CD8-positive, alpha-beta memory T cell (primary cell): ENCODE data around the gene NCAPD2. TPM values are rescaled to one million over a fixed set of nuclear protein-coding genes. Genes with fewer than 3 reads are reported as not detected.

Source experiments
- CTCF ChIA-PET: fragments of 350-600 bp; sonication (Branson Sonifier 250); formaldehyde crosslinking; loops from one replicate; lab custom pipeline; 2021; ENCODE audit warnings: antibody characterized with exemption; lab: Charles Lee
- POLR2A ChIA-PET: fragments of 350-600 bp; sonication (Branson Sonifier 250); formaldehyde crosslinking; loops from one replicate; lab custom pipeline; 2021; ENCODE audit warnings: antibody characterized with exemption; lab: Charles Lee
- DNase-seq, 5 donors: peaks; one replicate each; pipeline versions ENCODE4 v3.0.0 to v3.0.0-alpha.2; 2020 to 2022; ENCODE audit warnings: mixed read lengths in 1 of 5
- H3K27ac ChIP-seq: one replicate; pipeline ENCODE4 v1.7.0; 2013; ENCODE audit warnings: low read depth, mild to moderate bottlenecking, low read length, moderate library complexity
- H3K27me3 ChIP-seq: 2 replicates; pipeline ENCODE4 v1.7.0; 2013; ENCODE audit warnings: low read length, mild to moderate bottlenecking; ENCODE audit not compliant: insufficient read depth, poor library complexity, severe bottlenecking
- H3K36me3 ChIP-seq: 2 replicates; pipeline ENCODE4 v1.7.0; 2013; ENCODE audit warnings: mild to moderate bottlenecking, low read length, moderate library complexity; ENCODE audit not compliant: insufficient read depth
- H3K4me1 ChIP-seq: 2 replicates; pipeline ENCODE4 v1.7.0; 2013; ENCODE audit warnings: mild to moderate bottlenecking, low read length, moderate library complexity; ENCODE audit not compliant: insufficient read depth
- H3K4me3 ChIP-seq: 2 replicates; pipeline ENCODE4 v1.7.0; 2013; ENCODE audit warnings: mild to moderate bottlenecking, low read length
- H3K9me3 ChIP-seq: 2 replicates; pipeline ENCODE4 v1.7.0; 2013; ENCODE audit warnings: mild to moderate bottlenecking, low read length
- H3K27ac Mint-ChIP-seq, 8 donors: one replicate each; pipeline ENCODE4 v1.8.0; 2020 to 2021; ENCODE audit warnings: mixed read lengths in 8 of 8, mild to moderate bottlenecking in 6 of 8, inconsistent platforms in 3 of 8, moderate library complexity in 3 of 8
- H3K27me3 Mint-ChIP-seq, 2 donors: one replicate each; pipeline ENCODE4 v1.8.0; 2020 to 2021; ENCODE audit warnings: mixed read lengths in 2 of 2, mild to moderate bottlenecking in 1 of 2, moderate library complexity in 1 of 2
- H3K36me3 Mint-ChIP-seq, 3 donors: one replicate each; pipeline ENCODE4 v1.8.0; 2020 to 2021; ENCODE audit warnings: mixed read lengths in 3 of 3, inconsistent platforms in 1 of 3, mild to moderate bottlenecking in 1 of 3
- H3K4me1 Mint-ChIP-seq, 3 donors: one replicate each; pipeline ENCODE4 v1.8.0; 2020 to 2021; ENCODE audit warnings: mixed read lengths in 3 of 3, inconsistent platforms in 1 of 3, mild to moderate bottlenecking in 1 of 3
- H3K4me3 Mint-ChIP-seq, 7 donors: one replicate each; pipeline ENCODE4 v1.8.0; 2020 to 2021; ENCODE audit warnings: mixed read lengths in 7 of 7, mild to moderate bottlenecking in 6 of 7, moderate library complexity in 4 of 7, inconsistent platforms in 2 of 7
- H3K9me3 Mint-ChIP-seq, 5 donors: one replicate each; pipeline ENCODE4 v1.8.0; 2020 to 2022; ENCODE audit warnings: mixed read lengths in 5 of 5, mild to moderate bottlenecking in 3 of 5, moderate library complexity in 2 of 5, inconsistent platforms in 1 of 5
- polyA plus RNA-seq: library from polyadenylated mRNA; unstranded; fragments of 300-500 nt; fragmentation: Illumina TruSeq; gene quantifications from one replicate; pipeline ENCODE4 v1.2.3, GENCODE V29; 2021
- total RNA-seq, 2 experiments: library from RNA; stranded (reverse); gene quantifications; one replicate each; pipeline ENCODE4 v1.2.3, GENCODE V29; 2021

The NCAPD2 gene
- total and polyA plus RNA-seq, 3 experiments from 2014 or later, result 29.8 to 97.5 (median 96.5) TPM

DNA sequence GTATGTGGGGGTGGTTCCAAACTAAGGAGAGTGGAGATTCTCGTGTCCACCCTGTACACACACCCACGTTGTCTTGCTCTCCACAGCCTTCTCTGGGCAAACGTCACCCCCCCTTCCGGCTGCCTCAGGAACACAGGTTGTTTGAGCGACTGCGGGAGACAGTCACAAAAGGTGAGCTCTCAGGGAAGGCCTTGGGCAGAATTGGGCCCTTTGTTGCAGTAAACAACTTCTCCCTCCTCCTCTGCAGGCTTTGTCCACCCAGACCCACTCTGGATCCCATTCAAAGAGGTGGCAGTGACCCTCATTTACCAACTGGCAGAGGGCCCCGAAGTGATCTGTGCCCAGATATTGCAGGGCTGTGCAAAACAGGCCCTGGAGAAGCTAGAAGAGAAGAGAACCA lies 32.3 kb downstream of the NCAPD2 start:
- peaks cover 79% of the 10 kb centered on the region for H3K36me3 ChIP-seq
- no peaks in the 10 kb centered on the region for H3K27me3 ChIP-seq
- Mint-ChIP-seq H3K36me3 (peaks cover 8 to 96% (median 35%) of the 10 kb centered on the region in 3 donors), H3K9me3 (no peaks in the 10 kb centered on the region), H3K27me3 (no peaks in the 10 kb centered on the region), H3K4me1 (peaks cover 0 to 3% (median 0%) of the 10 kb centered on the region in 3 donors), H3K27ac (peak overlapping the region in 2 of 8 donors; percentile 32 to 40), H3K4me3 (no peak overlapping the region)
- H3K27ac ChIP-seq, result no peak overlapping the region
- ChIA-PET CTCF (no interaction called here), POLR2A (no interaction called here)
- no peak for DNase-seq
- no peaks in the 10 kb centered on the region for H3K9me3 ChIP-seq
- H3K4me1 ChIP-seq, result no peaks in the 10 kb centered on the region
- H3K4me3 ChIP-seq, result no peak overlapping the region

DNA sequence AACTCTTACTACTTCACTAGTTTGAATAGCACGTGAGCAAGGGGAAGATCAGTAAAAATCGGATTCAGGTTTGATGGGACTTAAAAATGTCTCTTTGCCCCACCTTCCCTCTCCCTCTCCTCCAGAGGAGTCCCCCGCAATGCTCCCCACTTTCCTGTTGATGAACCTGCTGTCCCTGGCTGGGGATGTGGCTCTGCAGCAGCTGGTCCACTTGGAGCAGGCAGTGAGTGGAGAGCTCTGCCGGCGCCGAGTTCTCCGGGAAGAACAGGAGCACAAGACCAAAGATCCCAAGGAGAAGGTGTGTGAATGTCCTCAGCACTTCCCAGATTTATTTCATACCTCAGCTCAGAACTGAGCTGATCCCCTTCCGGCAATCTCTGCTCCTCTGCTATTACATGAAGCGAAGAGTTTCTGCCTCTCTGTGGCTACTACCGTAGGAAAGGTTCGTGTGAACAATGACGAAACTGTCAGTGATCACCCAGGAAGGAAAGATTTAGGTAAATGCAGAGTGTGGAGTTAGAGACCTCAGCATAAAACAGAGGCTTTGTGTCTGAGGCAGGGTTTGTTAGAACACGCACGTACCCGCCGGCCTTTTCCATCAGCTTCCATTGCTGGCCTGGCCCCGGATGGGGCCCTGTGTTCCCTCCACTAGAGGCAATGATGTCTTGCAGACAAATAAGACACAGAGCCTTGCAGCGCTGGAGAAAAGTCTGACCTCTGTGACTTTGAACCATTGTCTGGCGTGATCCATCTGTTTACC lies 33.0 kb downstream of the NCAPD2 start:
- DNase-seq, result no peak
- Histone ChIP-seq H3K27ac (no peak overlapping the region), H3K9me3 (no peaks in the 10 kb centered on the region), H3K4me3 (no peak overlapping the region), H3K4me1 (peaks cover under 1% of the 10 kb centered on the region), H3K36me3 (peaks cover 72% of the 10 kb centered on the region), H3K27me3 (no peaks in the 10 kb centered on the region)
- Mint-ChIP-seq H3K4me1 (peaks cover 2 to 7% (median 2%) of the 10 kb centered on the region in 3 donors), H3K9me3 (no peaks in the 10 kb centered on the region), H3K27ac (peak overlapping the region in 2 of 8 donors; percentile 36 to 80), H3K4me3 (no peak overlapping the region), H3K36me3 (peaks cover 8 to 93% (median 35%) of the 10 kb centered on the region in 3 donors), H3K27me3 (no peaks in the 10 kb centered on the region)
- CTCF ChIA-PET, result interaction anchor here (1.0 kb wide), 1 partner anchor 11 kb away, joined by 5 read pairs; no protein-coding TSS in a partner anchor
- POLR2A ChIA-PET, result no interaction called here

DNA sequence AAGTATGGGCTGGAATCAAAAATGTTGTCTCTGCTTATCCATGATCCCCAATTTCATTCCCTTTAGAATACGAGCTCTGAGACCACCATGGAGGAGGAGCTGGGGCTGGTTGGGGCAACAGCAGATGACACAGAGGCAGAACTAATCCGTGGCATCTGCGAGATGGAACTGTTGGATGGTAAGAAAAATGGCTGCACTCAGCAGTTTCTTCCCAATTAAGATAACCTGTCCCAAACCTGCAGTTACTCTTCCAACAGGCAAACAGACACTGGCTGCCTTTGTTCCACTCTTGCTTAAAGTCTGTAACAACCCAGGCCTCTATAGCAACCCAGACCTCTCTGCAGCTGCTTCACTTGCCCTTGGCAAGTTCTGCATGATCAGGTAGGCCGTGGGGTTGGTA lies 33.8 kb downstream of the NCAPD2 start:
- no peaks in the 10 kb centered on the region for H3K9me3 ChIP-seq
- H3K36me3 Mint-ChIP-seq, result peaks cover 8 to 90% (median 32%) of the 10 kb centered on the region in 3 donors
- no peaks in the 10 kb centered on the region for H3K27me3 ChIP-seq
- CTCF ChIA-PET, result no interaction called here
- H3K9me3 Mint-ChIP-seq, result no peaks in the 10 kb centered on the region
- DNase-seq, result no peak
- H3K27ac ChIP-seq, result no peak overlapping the region
- peak overlapping the region in 5 of 8 donors; percentile 36 to 77 (median 68) for H3K27ac Mint-ChIP-seq
- no peak overlapping the region for H3K4me3 ChIP-seq
- H3K36me3 ChIP-seq, result peaks cover 66% of the 10 kb centered on the region
- POLR2A ChIA-PET, result no interaction called here
- H3K4me1 Mint-ChIP-seq, result peaks cover 10 to 14% (median 10%) of the 10 kb centered on the region in 3 donors
- peaks cover 8% of the 10 kb centered on the region for H3K4me1 ChIP-seq
- H3K4me3 Mint-ChIP-seq, result no peak overlapping the region
- H3K27me3 Mint-ChIP-seq, result no peaks in the 10 kb centered on the region

DNA sequence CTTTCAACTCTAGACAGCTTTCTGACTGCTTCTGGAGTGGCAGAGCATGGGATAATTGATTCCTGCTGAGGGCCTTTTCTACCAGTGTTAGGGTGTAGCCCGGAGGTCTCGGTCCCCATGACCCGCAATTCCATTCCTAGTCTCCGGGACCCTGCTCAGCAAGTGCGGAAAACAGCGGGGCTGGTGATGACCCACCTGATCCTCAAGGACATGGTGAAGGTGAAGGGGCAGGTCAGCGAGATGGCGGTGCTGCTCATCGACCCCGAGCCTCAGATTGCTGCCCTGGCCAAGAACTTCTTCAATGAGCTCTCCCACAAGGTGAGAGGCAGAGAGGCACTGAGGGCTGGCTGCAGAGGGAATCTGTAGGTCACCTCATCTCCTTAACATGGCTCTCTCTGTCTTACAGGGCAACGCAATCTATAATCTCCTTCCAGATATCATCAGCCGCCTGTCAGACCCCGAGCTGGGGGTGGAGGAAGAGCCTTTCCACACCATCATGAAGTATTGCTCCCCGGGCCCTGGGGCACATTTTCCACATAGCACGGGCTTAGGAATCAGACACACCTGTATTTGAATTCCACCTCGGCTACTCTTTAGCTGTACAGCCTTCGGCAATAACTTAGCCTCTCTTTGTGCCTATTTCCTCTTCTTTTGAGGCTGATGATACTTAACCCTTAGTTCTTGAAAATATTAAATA lies 34.8 kb downstream of the NCAPD2 start:
- no peaks in the 10 kb centered on the region for H3K9me3 Mint-ChIP-seq
- DNase-seq, result no peak
- H3K4me3 ChIP-seq, result no peak overlapping the region
- POLR2A ChIA-PET, result no interaction called here
- no peak overlapping the region for H3K4me3 Mint-ChIP-seq
- peaks cover 18% of the 10 kb centered on the region for H3K4me1 ChIP-seq
- peaks cover 8 to 80% (median 32%) of the 10 kb centered on the region in 3 donors for H3K36me3 Mint-ChIP-seq
- peaks cover 59% of the 10 kb centered on the region for H3K36me3 ChIP-seq
- H3K27me3 ChIP-seq, result no peaks in the 10 kb centered on the region
- no peaks in the 10 kb centered on the region for H3K9me3 ChIP-seq
- peaks cover 17 to 23% (median 18%) of the 10 kb centered on the region in 3 donors for H3K4me1 Mint-ChIP-seq
- CTCF ChIA-PET, result interaction anchor here (1.5 kb wide), 1 partner anchor 105 kb away, joined by 4 read pairs; no protein-coding TSS in a partner anchor
- H3K27ac ChIP-seq, result no peak overlapping the region
- H3K27ac Mint-ChIP-seq, result peak overlapping the region in 3 of 8 donors; percentile 26 to 83 (median 37)
- H3K27me3 Mint-ChIP-seq, result no peaks in the 10 kb centered on the region

DNA sequence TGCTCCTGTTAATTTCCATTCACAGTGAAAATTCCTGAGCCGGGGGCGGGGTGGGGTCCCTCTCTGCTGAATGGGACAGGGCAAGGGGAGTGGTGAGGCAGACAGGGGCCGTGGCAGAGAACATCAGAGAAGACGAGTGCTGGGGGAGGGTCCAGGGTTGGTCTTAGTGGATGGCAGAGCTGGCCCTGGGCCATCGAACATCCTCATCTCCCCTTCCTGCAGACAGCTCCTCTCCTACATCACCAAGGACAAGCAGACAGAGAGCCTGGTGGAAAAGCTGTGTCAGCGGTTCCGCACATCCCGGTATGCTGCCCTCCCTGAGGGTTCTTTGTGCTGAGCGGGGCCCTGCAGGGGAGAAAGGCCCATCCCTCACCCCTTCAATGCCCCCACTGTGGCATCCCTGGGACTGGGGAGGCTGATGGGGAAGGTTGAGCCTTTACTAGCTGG lies 35.4 kb downstream of the NCAPD2 start:
- no peak overlapping the region for H3K4me3 ChIP-seq
- Mint-ChIP-seq H3K9me3 (no peaks in the 10 kb centered on the region), H3K4me3 (no peak overlapping the region), H3K36me3 (peaks cover 8 to 78% (median 28%) of the 10 kb centered on the region in 3 donors), H3K4me1 (peaks cover 21 to 28% (median 22%) of the 10 kb centered on the region in 3 donors), H3K27ac (peak overlapping the region in 3 of 8 donors; percentile 26 to 84 (median 83)), H3K27me3 (no peaks in the 10 kb centered on the region)
- peaks cover 53% of the 10 kb centered on the region for H3K36me3 ChIP-seq
- ChIA-PET POLR2A (no interaction called here), CTCF (interaction anchor here (1.5 to 1.8 kb wide), 2 partner anchors 24 to 105 kb away, joined by 4 to 5 read pairs; no protein-coding TSS in a partner anchor)
- H3K9me3 ChIP-seq, result no peaks in the 10 kb centered on the region
- no peak overlapping the region for H3K27ac ChIP-seq
- DNase-seq, result no peak
- peaks cover 23% of the 10 kb centered on the region for H3K4me1 ChIP-seq
- no peaks in the 10 kb centered on the region for H3K27me3 ChIP-seq

DNA sequence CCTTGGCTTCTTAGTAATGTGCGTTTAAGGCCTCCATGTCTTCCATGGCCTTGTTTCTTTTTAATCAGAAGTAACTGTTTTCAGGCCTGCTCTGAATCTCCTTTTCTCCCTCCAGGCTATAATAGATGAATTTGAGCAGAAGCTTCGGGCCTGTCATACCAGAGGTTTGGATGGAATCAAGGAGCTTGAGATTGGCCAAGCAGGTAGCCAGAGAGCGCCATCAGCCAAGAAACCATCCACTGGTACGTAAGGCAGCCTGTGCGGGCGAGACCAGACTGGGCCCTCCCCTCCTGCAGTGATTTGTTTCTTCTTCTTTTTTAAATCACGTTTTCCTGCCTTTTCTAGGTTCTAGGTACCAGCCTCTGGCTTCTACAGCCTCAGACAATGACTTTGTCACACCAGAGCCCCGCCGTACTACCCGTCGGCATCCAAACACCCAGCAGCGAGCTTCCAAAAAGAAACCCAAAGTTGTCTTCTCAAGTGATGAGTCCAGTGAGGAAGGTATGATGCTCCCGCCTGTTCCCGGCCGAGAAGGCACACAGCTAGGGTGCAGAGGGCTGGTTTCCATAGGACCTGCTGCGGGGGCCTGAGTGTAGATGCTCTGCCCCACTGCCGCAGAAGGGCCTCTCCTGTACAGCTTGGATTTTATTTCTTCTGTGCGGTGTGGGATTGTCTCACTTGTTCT lies 36.8 kb downstream of the NCAPD2 start:
- Histone ChIP-seq H3K4me1 (peaks cover 26% of the 10 kb centered on the region), H3K36me3 (peaks cover 41% of the 10 kb centered on the region), H3K27me3 (no peaks in the 10 kb centered on the region), H3K4me3 (no peak overlapping the region), H3K27ac (no peak overlapping the region), H3K9me3 (no peaks in the 10 kb centered on the region)
- no peak overlapping the region for H3K4me3 Mint-ChIP-seq
- peaks cover 0 to 5% of the 10 kb centered on the region in 2 donors for H3K27me3 Mint-ChIP-seq
- H3K4me1 Mint-ChIP-seq, result peaks cover 24 to 33% (median 26%) of the 10 kb centered on the region in 3 donors
- POLR2A ChIA-PET, result no interaction called here
- peak overlapping the region; percentile 53 to 99 (median 85) for H3K27ac Mint-ChIP-seq
- no peak for DNase-seq
- no peaks in the 10 kb centered on the region for H3K9me3 Mint-ChIP-seq
- CTCF ChIA-PET, result interaction anchor here (1.8 kb wide), 1 partner anchor 22 kb away, joined by 5 read pairs; no protein-coding TSS in a partner anchor
- peaks cover 0 to 80% (median 24%) of the 10 kb centered on the region in 3 donors for H3K36me3 Mint-ChIP-seq

DNA sequence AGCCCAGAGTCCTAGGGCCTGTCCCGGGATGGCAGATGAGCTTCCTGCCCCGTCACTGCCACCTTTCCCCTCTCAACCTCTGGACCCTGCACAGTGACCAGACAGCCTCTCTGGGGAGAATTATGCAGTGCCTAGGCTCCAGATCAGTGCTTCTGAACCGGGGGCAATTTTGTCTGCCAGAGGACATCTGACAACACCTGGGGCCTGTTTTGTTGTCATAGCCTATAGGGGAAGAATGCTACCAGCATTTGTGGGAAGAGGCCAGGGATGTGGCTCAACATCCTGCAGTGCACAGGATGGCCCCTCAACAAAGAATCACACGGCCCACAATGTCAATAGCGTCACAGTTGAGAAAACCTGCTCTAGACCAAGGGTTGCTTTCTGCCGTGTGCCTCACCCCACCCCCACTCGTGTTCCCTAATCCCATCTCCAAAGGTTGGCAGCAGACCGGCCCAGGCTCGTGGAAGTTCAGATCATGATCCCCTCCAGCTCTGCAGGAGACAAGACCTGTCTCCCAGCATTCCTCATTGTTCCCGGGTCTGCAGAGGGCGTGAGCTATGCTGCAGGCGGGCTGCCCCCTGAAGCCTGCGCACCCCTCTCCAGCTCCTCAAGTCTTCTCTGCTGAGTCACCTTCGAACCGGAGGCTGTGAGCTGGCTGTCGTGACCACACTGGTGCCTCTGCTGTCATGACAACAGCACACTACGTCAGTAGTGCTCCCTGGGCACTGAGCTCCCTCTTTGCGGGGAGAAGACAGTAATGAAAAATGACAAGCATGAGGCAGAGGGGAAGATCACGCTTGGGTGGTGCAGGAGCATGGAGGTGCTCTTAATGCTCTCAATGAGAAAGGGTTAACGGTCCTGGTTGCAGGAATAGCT lies 38.4 kb downstream of the NCAPD2 start:
- Mint-ChIP-seq H3K27ac (peak overlapping the region; percentile 91 to 99 (median 98)), H3K27me3 (peaks cover 0 to 5% of the 10 kb centered on the region in 2 donors), H3K9me3 (no peaks in the 10 kb centered on the region), H3K4me1 (peaks cover 40 to 49% (median 41%) of the 10 kb centered on the region in 3 donors), H3K36me3 (peaks cover 0 to 80% (median 21%) of the 10 kb centered on the region in 3 donors), H3K4me3 (peak overlapping the region; percentile 71 to 97 (median 93))
- H3K4me3 ChIP-seq, result peak overlapping the region; percentile 92
- peak overlapping the region; percentile 95 for H3K27ac ChIP-seq
- POLR2A ChIA-PET, result interaction anchor here (0.6 to 1.5 kb wide), 7 partner anchors 37 to 157 kb away, joined by 3 to 6 read pairs (median 5); partner anchors contain the start of genes MRPL51, TAPBPL and ZNF384
- H3K9me3 ChIP-seq, result no peaks in the 10 kb centered on the region
- peak; percentile 75 to 96 (median 78) for DNase-seq
- H3K36me3 ChIP-seq, result peaks cover 40% of the 10 kb centered on the region
- no peaks in the 10 kb centered on the region for H3K27me3 ChIP-seq
- peaks cover 42% of the 10 kb centered on the region for H3K4me1 ChIP-seq
- CTCF ChIA-PET, result interaction anchor here (0.7 to 1.5 kb wide), 11 partner anchors 17 to 359 kb away, joined by 3 to 9 read pairs (median 4); partner anchors contain the start of genes IFFO1 and VAMP1
